ENCODE measurements around the gene SUPT3H.

The SUPT3H gene

GRCh38 chr6:44805238-44805846 lies 572.4 kb downstream of the SUPT3H start:
- TF ChIP-seq, protein P1, sequence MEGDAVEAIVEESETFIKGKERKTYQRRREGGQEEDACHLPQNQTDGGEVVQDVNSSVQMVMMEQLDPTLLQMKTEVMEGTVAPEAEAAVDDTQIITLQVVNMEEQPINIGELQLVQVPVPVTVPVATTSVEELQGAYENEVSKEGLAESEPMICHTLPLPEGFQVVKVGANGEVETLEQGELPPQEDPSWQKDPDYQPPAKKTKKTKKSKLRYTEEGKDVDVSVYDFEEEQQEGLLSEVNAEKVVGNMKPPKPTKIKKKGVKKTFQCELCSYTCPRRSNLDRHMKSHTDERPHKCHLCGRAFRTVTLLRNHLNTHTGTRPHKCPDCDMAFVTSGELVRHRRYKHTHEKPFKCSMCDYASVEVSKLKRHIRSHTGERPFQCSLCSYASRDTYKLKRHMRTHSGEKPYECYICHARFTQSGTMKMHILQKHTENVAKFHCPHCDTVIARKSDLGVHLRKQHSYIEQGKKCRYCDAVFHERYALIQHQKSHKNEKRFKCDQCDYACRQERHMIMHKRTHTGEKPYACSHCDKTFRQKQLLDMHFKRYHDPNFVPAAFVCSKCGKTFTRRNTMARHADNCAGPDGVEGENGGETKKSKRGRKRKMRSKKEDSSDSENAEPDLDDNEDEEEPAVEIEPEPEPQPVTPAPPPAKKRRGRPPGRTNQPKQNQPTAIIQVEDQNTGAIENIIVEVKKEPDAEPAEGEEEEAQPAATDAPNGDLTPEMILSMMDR (IDR thresholded peaks at IDR 0.05; ENCODE audit: low read depth, low read length, missing control alignments) = no peak
- DNase-seq (ENCODE audit: low read depth) = peak; percentile 8
- no peak overlapping the region for H3K4me3 ChIP-seq (ENCODE audit: low read depth, low read length)
- in situ Hi-C loops (cut with HindIII; ENCODE audit: low sequenced_read_pairs) = no loop called here

DNA sequence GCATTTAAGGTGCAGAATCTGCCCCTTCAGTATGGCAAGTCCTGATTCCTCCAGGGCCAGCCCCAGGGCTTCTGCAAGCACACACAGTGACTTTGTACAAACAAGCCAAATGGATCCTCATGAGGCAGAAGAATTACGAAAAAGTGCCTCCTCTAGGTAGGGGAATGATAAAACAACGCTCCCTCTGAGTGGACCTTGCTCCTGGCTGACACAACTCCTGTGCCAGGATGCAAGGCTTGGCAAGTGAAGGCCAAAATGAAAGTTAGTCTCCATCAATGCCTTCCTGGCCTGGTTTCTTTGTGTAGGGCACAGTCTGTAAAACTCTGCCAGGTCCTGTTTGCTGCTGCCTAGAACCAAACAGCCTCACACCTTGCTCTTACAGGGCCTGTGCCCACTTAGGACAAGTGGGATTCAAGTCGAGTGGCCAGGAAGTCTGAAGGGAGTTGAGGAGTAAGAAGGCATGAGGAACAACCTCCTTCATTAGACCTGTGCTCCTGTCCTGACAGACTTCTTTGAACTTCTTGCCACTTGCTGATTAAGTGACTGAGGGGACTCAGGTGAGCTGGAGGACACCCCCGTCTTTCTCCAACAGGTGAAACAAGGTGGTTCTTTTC lies 573.1 kb downstream of the SUPT3H start:
- in situ Hi-C loops (cut with HindIII; ENCODE audit: low sequenced_read_pairs) = no loop called here
- DNase-seq (ENCODE audit: low read depth) = no peak
- H3K4me3 ChIP-seq (ENCODE audit: low read depth, low read length) = no peak overlapping the region
- TF ChIP-seq, protein P1 (IDR thresholded peaks at IDR 0.05; ENCODE audit: low read depth, low read length, missing control alignments) = no peak

- no peak overlapping the region for H3K4me3 ChIP-seq (ENCODE audit: low read depth, low read length)
- in situ Hi-C loops (cut with HindIII; ENCODE audit: low sequenced_read_pairs) = no loop called here
- DNase-seq (ENCODE audit: low read depth) = no peak
- TF ChIP-seq, protein P1 (IDR thresholded peaks at IDR 0.05; ENCODE audit: low read depth, low read length, missing control alignments) = no peak
These were observed 573.7 kb downstream of the SUPT3H start for GRCh38 chr6:44804016-44804415.

DNA sequence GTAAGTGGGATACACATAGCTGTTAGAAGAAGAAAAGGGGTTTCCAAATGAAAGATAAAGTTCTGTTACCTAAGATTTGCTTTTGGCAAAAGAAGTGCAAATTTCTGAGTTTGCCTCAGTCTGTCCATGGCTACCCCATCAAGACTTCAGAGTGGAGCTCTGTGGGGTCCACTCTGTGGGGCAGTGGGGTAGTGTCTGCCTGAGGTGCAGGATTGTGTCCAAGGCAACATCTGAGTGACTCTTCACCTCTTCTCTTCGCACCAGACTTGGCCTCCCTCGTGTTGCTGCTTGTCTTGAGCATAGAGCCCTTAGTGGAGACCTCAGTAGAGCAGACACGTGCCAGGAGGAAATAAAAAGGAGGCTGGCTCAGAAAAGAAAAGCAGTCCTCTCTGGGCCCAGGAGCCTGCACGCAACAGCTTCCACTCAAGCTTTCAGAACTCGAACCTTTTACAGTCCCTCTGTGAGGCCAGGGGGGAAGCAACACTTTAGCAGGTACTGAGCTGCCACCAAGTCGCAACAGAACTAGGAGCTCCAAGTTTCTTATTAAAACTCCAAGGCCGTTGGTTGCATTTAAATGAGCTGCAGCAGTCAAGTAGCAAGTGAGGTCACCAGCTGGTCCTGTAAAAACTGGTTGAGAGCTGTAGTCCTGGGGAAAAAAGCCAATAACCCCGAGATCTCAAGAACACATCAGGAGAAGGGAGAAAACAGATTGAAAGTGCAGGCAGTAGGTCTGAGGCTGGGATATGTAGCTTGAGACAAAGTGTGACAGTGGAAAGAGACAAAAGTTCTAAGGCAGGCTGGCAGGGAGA lies 576.7 kb downstream of the SUPT3H start:
- no peak for DNase-seq (ENCODE audit: low read depth)
- no peak overlapping the region for H3K4me3 ChIP-seq (ENCODE audit: low read depth, low read length)
- in situ Hi-C loops (cut with HindIII; ENCODE audit: low sequenced_read_pairs) = no loop called here
- TF ChIP-seq, protein P1 (IDR thresholded peaks at IDR 0.05; ENCODE audit: low read depth, low read length, missing control alignments) = no peak

- in situ Hi-C loops (cut with HindIII; ENCODE audit: low sequenced_read_pairs) = no loop called here
- DNase-seq (ENCODE audit: low read depth) = peak; percentile 84
These were observed 577.5 kb downstream of the SUPT3H start for GRCh38 chr6:44800171-44800783.

GRCh38 chr6:44797746-44798145 lies 580.0 kb downstream of the SUPT3H start:
- no peak for DNase-seq (ENCODE audit: low read depth)
- no peak overlapping the region for H3K4me3 ChIP-seq (ENCODE audit: low read depth, low read length)
- TF ChIP-seq, protein P1 (IDR thresholded peaks at IDR 0.05; ENCODE audit: low read depth, low read length, missing control alignments) = no peak
- in situ Hi-C loops (cut with HindIII; ENCODE audit: low sequenced_read_pairs) = no loop called here

More at GRCh38 chr6:44800171-44800783, 577.5 kb downstream of the SUPT3H start:
- TF ChIP-seq, protein P1 (IDR thresholded peaks at IDR 0.05; ENCODE audit: low read depth, low read length, missing control alignments) = no peak
- no peak overlapping the region for H3K4me3 ChIP-seq (ENCODE audit: low read depth, low read length)

All from astrocyte of the cerebellum (primary cell).